ENCODE data around the gene STYX. TPM values are rescaled to one million over a fixed set of nuclear protein-coding genes. Genes with fewer than 3 reads are reported as not detected.
A peak's percentile ranks its signal among the peaks of the same experiment; 100 is the strongest.

Gene STYX
- total and polyA plus RNA-seq, 2 of the 4 experiments (the other 2 are of a cell fraction) = 5.8 to 7.5 TPM

DNA sequence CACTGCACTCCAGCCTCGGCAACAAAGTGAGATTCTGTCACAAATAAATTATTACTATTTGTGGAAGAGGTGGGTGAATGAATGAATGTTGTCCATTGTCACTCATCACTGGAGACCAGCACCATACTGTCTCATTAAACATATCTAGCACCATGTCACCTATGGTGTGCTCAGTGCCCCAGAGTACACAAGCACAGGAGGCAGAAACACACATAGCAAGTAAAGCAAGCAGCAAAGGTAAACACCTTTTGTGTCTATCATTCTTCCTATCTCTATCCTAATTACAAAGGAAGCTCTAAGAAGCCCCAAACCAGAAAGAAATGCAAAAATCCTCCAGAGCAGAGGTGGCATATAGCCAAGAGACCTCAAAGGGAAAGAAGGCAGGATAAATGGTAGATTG is 43.8 kb upstream of the STYX start:
- no CpG with 5 or more reads among the region's 1 CpG for WGBS, 2 experiments (ENCODE audit: extremely low coverage in 2 of 2, insufficient read length in 1 of 2)
- no peak overlapping the region for H3K4me3 ChIP-seq (ENCODE audit: insufficient read depth, low read depth, low read length)
- no TSS peak for BruUV-seq (replicated peaks)
- no peak for DNase-seq
- dilution Hi-C loops (cut with HindIII; ENCODE audit: low sequenced_read_pairs, unreplicated experiment) (no loop called here), in situ Hi-C loops (cut with MboI; ENCODE audit: low sequenced_read_pairs) (loop anchor here (25.0 kb wide), 1 partner anchor 374 kb away; the partner anchor contains the start of gene PTGER2), intact Hi-C loops (cut with micrococcal nuclease) (no loop called here)
- no peaks in the 10 kb centered on the region for H3K9me3 ChIP-seq (ENCODE audit: control insufficient read depth, insufficient read depth, low read length)
- H3K36me3 ChIP-seq (ENCODE audit: control insufficient read depth, insufficient read depth, low read length) = no peaks in the 10 kb centered on the region; the same call in 1 of the 2 replicates
- H3K18ac ChIP-seq (ENCODE audit: low read depth, low read length) = no peak overlapping the region
- no peak overlapping the region for H2BK15ac ChIP-seq (ENCODE audit: low read depth, low read length)
- H2BK120ac ChIP-seq (ENCODE audit: low read depth, low read length) = no peak overlapping the region
- H2AK9ac ChIP-seq (replicated peaks; ENCODE audit: low read depth, low read length, poor library complexity) = no peak overlapping the region
- no peaks in the 10 kb centered on the region for H3K27me3 ChIP-seq (ENCODE audit: control insufficient read depth, insufficient read depth, low read length)
- ATAC-seq (ENCODE audit: low read depth) = no peak
- H3K4me1 ChIP-seq (ENCODE audit: control insufficient read depth, insufficient read depth, low read length) = peaks cover 4% of the 10 kb centered on the region; the same call in 1 of the 2 replicates
- no peak overlapping the region for H4K91ac ChIP-seq (ENCODE audit: insufficient read depth, low read depth, low read length)
- H2AK5ac ChIP-seq (ENCODE audit: low read depth, low read length) = no peak overlapping the region
- no peaks in the 10 kb centered on the region; the same call in 1 of the 2 replicates for H3K9me1 ChIP-seq (ENCODE audit: insufficient read depth, low read length)
- POLR2A ChIA-PET (ENCODE audit: unreplicated experiment) = no interaction called here
- H4K20me1 ChIP-seq (ENCODE audit: insufficient read depth, low read length) = peaks cover 46% of the 10 kb centered on the region
- peaks cover 21 to 68% of the 10 kb centered on the region in 2 experiments for H3K79me1 ChIP-seq (ENCODE audit: low read depth in 1 of 2, low read length in 2 of 2)
- TF ChIP-seq BHLHE40 (IDR thresholded peaks at IDR 0.05; ENCODE audit: low read depth, low read length) (no peak), FOS (IDR thresholded peaks at IDR 0.05; ENCODE audit: low read depth, low read length) (no peak), RAD21 (IDR thresholded peaks at IDR 0.05; ENCODE audit: low read length) (no peak), POLR2A (IDR thresholded peaks at IDR 0.05; ENCODE audit: low read depth, low read length) (no peak), CEBPB (IDR thresholded peaks at IDR 0.05; ENCODE audit: low read depth, low read length) (no peak), NFE2L2 (IDR thresholded peaks at IDR 0.05; ENCODE audit: low read depth, low read length) (no peak), MXI1 (IDR thresholded peaks at IDR 0.05; ENCODE audit: borderline replicate concordance, low read depth, low read length) (no peak), CHD1 (IDR thresholded peaks at IDR 0.05; ENCODE audit: low read depth, low read length) (no peak), SMC3 (IDR thresholded peaks at IDR 0.05; ENCODE audit: low read depth, low read length) (no peak), MAZ (IDR thresholded peaks at IDR 0.05; ENCODE audit: borderline replicate concordance, low read depth, low read length) (no peak)
- TF ChIP-seq, protein P1, sequence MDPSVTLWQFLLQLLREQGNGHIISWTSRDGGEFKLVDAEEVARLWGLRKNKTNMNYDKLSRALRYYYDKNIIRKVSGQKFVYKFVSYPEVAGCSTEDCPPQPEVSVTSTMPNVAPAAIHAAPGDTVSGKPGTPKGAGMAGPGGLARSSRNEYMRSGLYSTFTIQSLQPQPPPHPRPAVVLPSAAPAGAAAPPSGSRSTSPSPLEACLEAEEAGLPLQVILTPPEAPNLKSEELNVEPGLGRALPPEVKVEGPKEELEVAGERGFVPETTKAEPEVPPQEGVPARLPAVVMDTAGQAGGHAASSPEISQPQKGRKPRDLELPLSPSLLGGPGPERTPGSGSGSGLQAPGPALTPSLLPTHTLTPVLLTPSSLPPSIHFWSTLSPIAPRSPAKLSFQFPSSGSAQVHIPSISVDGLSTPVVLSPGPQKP (IDR thresholded peaks at IDR 0.05; ENCODE audit: borderline replicate concordance, low read depth, low read length) = no peak
- TF ChIP-seq, protein P2, sequence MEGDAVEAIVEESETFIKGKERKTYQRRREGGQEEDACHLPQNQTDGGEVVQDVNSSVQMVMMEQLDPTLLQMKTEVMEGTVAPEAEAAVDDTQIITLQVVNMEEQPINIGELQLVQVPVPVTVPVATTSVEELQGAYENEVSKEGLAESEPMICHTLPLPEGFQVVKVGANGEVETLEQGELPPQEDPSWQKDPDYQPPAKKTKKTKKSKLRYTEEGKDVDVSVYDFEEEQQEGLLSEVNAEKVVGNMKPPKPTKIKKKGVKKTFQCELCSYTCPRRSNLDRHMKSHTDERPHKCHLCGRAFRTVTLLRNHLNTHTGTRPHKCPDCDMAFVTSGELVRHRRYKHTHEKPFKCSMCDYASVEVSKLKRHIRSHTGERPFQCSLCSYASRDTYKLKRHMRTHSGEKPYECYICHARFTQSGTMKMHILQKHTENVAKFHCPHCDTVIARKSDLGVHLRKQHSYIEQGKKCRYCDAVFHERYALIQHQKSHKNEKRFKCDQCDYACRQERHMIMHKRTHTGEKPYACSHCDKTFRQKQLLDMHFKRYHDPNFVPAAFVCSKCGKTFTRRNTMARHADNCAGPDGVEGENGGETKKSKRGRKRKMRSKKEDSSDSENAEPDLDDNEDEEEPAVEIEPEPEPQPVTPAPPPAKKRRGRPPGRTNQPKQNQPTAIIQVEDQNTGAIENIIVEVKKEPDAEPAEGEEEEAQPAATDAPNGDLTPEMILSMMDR (conservative IDR thresholded peaks at IDR 0.05; ENCODE audit: low read depth, low read length) = no peak
- no peak overlapping the region for H3K9ac ChIP-seq (ENCODE audit: low read depth, low read length)
- no peak overlapping the region for H3K27ac ChIP-seq (ENCODE audit: insufficient read depth, low read length)
- CTCF ChIA-PET = no interaction called here
- no peak overlapping the region for H2BK5ac ChIP-seq (ENCODE audit: low read depth, low read length, poor library complexity, severe bottlenecking)
- H3K56ac ChIP-seq (ENCODE audit: extremely low read depth, insufficient read depth, low read length) = no peak overlapping the region
- no peak overlapping the region for H4K8ac ChIP-seq (ENCODE audit: low read depth in 2 of 2, low read length in 2 of 2)
- H3K14ac ChIP-seq (replicated peaks; ENCODE audit: low read depth, low read length) = no peak overlapping the region
- H3K23ac ChIP-seq (ENCODE audit: low read depth, low read length) = peak overlapping the region; percentile 38; the same call in 1 of the 2 replicates
- H2AFZ ChIP-seq (replicated peaks; ENCODE audit: low read length, poor library complexity) = no peak overlapping the region
- H3K4me2 ChIP-seq (ENCODE audit: low read depth, low read length) = no peak overlapping the region
- no peak overlapping the region for H2BK20ac ChIP-seq (ENCODE audit: low read depth, low read length)
- no peak overlapping the region for H3K4ac ChIP-seq (ENCODE audit: low read depth, low read length)
- H4K5ac ChIP-seq (ENCODE audit: low read depth, low read length) = no peak overlapping the region
